Measurements from ENCODE around the gene TGFB2. TPM values are rescaled to one million over a fixed set of nuclear protein-coding genes. Genes with fewer than 3 reads are reported as not detected.

TGFB2 gene
- total and polyA plus RNA-seq, 2 donors (not counting 1 experiment from before 2014, with no cell fraction given), result 0.55 to 0.76 TPM

- intact Hi-C loops (cut with micrococcal nuclease), result loop anchor here (1.0 to 2.0 kb wide), 3 partner anchors 12 to 1227 kb away; no protein-coding TSS in a partner anchor
- ATAC-seq (ENCODE audit: low read depth), result no peak
- no peak overlapping the region for H3K4me3 Mint-ChIP-seq
These were observed 5.8 kb upstream of the TGFB2 start for GRCh38 chr1:218339267-218339831.

More at GRCh38 chr1:218339267-218339831, 5.8 kb upstream of the TGFB2 start:
- Mint-ChIP-seq H3K27me3 (no peaks in the 10 kb centered on the region), H3K27ac (no peak overlapping the region), H3K4me1 (no peaks in the 10 kb centered on the region), H3K9me3 (ENCODE audit: insufficient read depth) (no peaks in the 10 kb centered on the region)
- no peak for TF ChIP-seq EZH2 (IDR thresholded peaks at IDR 0.05; ENCODE audit: borderline replicate concordance, insufficient read depth, low read depth, low read length, poor library complexity, severe bottlenecking)
- peak; percentile 90 for TF ChIP-seq CTCF (IDR thresholded peaks at IDR 0.05)
- no peaks in the 10 kb centered on the region for H3K9me3 ChIP-seq (ENCODE audit: control extremely low read depth in 1 of 3, control insufficient read depth in 2 of 3, insufficient read depth in 1 of 3, low read length in 2 of 3)
- no peaks in the 10 kb centered on the region for H3K36me3 ChIP-seq (replicated peaks in 1 of 2; ENCODE audit: control extremely low read depth in 1 of 2, control insufficient read depth in 1 of 2, extremely low read depth in 1 of 2, insufficient read depth in 2 of 2, low read length in 1 of 2)
- H3K4me1 ChIP-seq (ENCODE audit: control insufficient read depth in 2 of 2, insufficient read depth in 2 of 2, low read length in 2 of 2), result peaks cover under 1 to 1% of the 10 kb centered on the region in 2 donors
- no peak overlapping the region for H3K4me3 ChIP-seq (ENCODE audit: control extremely low read depth in 1 of 5, extremely low read depth in 1 of 5, insufficient read depth in 1 of 5, low read depth in 2 of 5, low read length in 4 of 5)
- no peaks in the 10 kb centered on the region for H3K27me3 ChIP-seq (replicated peaks in 1 of 4; ENCODE audit: control extremely low read depth in 1 of 4, control insufficient read depth in 3 of 4, insufficient read depth in 4 of 4, low read length in 3 of 4)
- no peak overlapping the region for H3K4me2 ChIP-seq (replicated peaks; ENCODE audit: low read depth, low read length, poor library complexity, severe bottlenecking)
- no peak overlapping the region for H3K9ac ChIP-seq (ENCODE audit: low read length)
- no CpG with 5 or more reads among the region's 1 CpG for WGBS (ENCODE audit: insufficient coverage)
- ChIA-PET POLR2A (interaction anchor here (0.6 kb wide), 1 partner anchor 30 kb away, joined by 4 read pairs; no protein-coding TSS in a partner anchor), CTCF (interaction anchor here (0.6 to 2.7 kb wide), 17 partner anchors 10 to 1322 kb away, joined by 3 to 19 read pairs (median 4); partner anchors contain the start of gene RRP15)
- no peak overlapping the region for H2AFZ ChIP-seq (ENCODE audit: insufficient read depth, low read depth, low read length, poor library complexity, severe bottlenecking)
- peak; percentile 54 for DNase-seq
- no peak overlapping the region for H3K27ac ChIP-seq (ENCODE audit: low read length in 2 of 2)
- no peaks in the 10 kb centered on the region for H3K79me2 ChIP-seq (ENCODE audit: control insufficient read depth, insufficient read depth, low read length)
- H4K20me1 ChIP-seq (ENCODE audit: control insufficient read depth, insufficient read depth, low read length, poor library complexity, severe bottlenecking), result no peaks in the 10 kb centered on the region
